Breast epithelium (tissue), 3 donors: ENCODE measurements around the gene CTSH.

Experiments
- CTCF ChIP-seq, 3 donors: fragments of 450-650 bp; IDR thresholded peaks; one replicate each; pipeline ENCODE4 v1.5.1; 2016 to 2017; ENCODE audit warnings: antibody characterized with exemption in 3 of 3, mild to moderate bottlenecking in 3 of 3, moderate library complexity in 3 of 3
- POLR2A ChIP-seq: fragments of 450-650 bp; IDR thresholded peaks from one replicate; pipeline ENCODE4 v1.6.1; 2016; ENCODE audit warnings: antibody characterized with exemption, mild to moderate bottlenecking, moderate library complexity
- POLR2AphosphoS5 ChIP-seq, 3 donors: sonication (generic); formaldehyde crosslinking; IDR thresholded peaks; one replicate each; pipeline ENCODE4 v1.6.1; 2017; ENCODE audit warnings: antibody characterized with exemption in 3 of 3

GRCh38 chr15:78959360-78959759, 14.5 kb upstream of the CTSH start:
- TF ChIP-seq CTCF (IDR thresholded peaks at IDR 0.05) (no peak), POLR2A (no peak), POLR2AphosphoS5 (IDR thresholded peaks at IDR 0.05) (no peak)
